ENCODE results near the gene CHCHD3.
"Not testable (repeated sequence)": the region's sequence is repeated elsewhere in the genome, so short reads cannot be mapped to it uniquely, and the experiment has no call there.

Gene CHCHD3

DNA sequence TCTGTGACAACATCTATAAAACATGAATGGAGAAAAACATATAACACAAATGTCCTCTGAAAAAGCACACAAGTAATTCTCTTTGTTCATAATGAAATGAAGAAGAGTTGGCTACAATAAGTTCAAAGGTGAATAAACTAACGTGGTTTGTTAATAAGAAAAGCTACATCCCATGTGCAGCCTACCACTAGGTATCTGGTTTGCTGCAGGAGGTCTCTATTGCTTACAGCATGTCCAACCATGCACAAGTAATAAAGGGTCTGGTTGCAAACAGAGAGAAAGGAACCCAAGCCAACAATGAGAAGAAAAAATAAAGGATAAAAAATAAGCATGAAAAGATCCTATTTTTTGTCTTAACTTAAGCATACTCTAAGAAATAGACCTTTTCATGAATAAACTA, 139.2 kb downstream of the CHCHD3 start:
- no peak for DNase-seq

DNA sequence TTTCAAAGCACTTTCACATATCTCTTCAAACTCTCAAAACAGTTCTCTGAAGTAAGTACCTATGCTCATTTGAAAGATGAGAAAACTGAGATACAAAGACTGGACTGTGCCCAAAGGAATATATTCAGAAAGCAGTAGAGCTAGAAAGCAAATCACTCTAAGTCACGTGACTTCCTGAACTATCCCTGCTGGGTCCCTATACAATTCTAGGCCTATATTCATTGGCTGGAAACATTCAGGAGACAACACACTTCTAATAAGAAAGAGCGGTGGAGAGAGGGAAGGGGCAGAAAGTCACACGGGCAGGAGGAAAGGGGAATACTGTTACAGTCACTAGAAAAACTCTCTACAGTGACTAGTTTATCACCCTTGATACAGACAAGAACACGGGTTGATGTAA, 140.0 kb downstream of the CHCHD3 start:
- DNase-seq: no peak

DNA sequence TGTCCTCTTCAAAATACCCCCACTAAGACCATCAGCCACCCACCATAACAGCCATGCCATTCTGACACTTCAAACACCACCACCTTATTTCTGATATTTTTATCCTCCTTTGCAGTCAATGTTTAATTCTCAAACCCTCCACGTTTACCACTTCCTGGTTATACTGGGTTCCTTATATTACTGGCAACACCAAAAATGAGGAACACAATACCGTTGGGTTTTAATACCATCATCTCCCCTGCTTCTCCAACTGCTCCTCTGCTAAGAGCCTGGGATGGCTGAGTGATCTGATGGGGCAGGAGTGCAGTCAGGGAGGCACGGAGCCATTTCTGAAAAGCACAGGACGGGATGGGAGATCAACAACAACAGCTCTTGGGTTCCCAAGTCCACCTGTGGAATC, 140.5 kb downstream of the CHCHD3 start:
- DNase-seq: no peak

DNA sequence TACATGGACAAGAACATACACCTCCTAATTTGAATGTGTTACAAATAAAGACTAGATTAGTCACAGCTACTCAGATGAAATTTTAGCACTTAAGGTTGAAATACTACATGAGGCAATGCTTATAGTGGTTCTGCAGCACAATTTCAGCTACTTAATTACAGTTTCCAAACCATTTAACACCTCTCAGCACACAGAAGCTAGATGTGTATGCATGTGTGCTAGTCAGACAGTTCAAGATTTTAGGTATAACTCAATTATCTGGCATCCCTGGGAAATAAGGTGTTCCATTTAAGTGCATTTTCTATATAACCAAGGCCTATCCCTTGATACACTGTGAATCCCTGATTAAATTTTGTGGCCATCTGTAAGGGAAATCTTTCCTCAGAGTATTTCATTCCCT, 141.8 kb downstream of the CHCHD3 start:
- no peak for DNase-seq

DNA sequence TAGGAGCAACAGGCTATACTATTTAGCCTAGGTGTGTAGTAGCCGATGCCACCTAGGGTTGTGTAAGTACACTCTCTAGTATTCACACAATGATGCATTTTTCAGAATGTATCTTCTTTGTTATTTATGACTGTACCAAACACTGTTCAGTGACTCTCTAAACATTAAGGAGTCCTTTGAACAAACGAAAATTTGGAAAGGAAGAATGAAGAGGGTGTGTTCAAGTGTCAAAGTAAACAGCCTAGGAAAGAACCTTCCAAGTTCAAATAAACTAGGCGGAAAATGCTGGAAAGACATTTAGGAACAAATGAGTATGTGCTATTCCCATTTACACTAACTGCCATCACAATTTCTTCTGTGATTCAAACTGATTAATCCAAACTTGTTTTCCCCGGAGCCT, 142.4 kb downstream of the CHCHD3 start:
- DNase-seq: no peak

DNA sequence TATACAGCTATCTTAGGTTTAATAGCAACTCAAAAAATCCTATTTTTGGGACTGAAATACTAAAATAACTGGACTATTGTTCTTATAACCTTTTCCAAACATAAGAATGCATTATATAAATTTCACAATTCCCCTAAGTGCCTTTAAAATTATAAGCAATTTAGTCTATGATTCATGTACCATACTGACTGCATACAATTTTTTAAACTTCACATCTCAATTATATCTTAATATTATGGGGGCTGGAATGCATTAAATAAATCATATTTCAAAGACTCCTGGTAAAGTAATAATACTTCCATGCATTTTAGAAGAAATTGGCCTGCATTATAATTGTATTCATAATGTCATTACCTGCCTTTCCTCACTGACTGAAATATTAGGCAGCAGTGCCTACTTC, 144.6 kb downstream of the CHCHD3 start:
- no peak for DNase-seq

DNA sequence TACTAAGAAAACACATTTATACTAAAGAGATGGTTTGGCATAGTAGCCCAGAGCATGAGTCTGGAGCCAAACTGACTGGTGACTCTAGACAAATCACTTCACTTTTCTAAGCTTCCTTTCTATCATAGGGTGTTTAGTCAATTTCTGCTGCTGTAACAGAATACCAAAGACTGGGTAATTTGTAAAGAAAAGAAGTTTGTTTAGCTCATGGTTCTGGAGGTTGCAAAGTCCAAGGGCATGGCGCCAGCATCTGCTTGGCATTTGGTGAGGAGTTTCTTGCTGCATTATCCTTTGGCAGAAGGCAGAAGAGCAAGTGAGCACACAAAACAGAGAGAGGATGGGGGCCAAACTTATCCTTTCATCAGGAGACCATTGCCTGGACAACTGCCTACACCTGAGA, 146.3 kb downstream of the CHCHD3 start:
- no peak for DNase-seq

DNA sequence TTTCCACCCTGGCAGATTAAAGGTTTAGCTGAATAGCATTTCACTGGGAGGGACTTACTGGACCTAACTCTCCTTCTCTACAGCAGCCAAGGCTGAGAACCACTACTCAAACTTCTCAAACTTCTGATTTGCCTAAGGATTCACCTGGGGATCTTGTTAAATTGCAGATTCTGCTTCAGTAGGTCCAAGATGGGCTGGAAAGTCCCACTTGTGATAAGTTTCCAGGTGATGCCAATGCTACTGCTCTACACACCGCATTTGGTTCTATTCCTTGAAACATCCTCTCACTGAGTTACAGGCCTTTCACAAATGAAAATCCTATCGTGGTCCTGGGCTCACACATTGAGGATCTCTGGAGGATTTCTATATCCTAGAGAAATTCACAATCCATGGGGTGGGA, 147.9 kb downstream of the CHCHD3 start:
- DNase-seq: no peak

DNA sequence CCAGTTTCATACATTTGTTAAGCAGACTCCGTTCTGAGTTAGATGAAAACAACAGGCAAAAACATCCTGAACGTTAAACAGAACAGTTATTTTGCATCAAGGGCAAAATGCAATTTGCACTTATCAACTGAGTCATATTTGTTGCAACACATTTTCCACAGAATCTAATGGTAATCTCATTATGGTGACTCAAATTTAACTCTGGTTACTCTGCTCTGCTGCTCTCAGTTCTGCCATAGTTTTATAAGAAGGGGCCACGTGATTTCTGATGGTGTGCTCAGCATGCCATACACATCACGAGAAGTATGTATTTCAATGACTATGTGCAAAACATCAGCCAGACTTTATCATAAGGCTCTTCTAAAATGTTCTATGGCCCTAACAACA, 148.8 kb downstream of the CHCHD3 start:
- DNase-seq: peak; percentile 62

DNA sequence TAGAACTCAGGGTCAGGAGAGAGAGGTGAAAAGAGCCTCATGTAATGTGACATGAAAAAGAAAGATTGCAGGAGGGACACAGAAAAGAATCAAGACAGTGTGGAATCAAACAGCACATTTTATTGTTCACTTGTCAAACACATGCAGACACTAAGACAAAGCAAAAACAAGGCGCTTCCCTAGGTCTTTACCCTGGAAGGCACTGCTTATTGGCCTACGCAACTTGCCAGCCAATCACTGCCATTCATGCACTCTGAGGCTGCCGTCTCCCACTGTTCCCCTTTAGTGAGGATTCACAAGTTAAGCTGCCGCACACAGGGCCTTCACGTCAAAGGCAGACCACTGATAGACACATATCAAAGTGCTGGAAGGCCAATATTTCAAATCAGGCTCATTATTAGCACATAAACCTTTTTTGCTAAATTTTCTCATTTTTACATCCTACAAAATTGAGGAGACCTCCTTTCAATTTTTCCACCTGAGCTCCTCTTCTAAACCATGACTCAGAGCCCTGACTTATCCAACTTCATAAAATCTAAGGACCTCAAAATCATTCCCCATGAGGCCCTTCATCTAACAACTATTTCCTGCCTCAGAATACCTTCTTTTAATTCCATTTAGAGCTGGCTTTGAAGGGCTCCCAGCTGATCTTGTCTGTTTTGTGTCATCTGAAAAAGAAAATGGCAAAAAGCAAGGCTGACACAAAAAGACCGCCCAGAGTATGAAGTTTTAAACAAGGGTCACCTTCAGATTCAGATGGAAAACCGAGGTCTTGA, 149.4 kb downstream of the CHCHD3 start:
- DNase-seq: no peak

DNA sequence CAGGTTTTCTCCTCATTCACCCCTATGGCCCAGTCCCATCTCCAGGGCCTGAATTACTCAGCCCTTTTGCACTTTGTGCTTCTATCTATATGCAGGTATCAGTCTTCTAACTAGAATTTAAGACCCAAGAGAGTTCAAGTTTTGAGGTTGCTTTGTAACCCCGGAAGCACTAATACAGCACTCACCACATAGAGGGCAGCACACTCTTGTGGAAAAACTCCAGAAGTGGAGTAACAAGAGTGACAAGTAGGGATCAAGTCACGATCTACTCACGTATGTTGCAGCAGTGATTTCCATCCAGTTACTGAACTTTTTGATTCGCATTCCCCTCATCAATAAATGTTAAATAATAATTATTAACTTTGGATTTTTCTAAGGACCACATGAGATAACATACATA, 151.0 kb downstream of the CHCHD3 start:
- DNase-seq: no peak

DNA sequence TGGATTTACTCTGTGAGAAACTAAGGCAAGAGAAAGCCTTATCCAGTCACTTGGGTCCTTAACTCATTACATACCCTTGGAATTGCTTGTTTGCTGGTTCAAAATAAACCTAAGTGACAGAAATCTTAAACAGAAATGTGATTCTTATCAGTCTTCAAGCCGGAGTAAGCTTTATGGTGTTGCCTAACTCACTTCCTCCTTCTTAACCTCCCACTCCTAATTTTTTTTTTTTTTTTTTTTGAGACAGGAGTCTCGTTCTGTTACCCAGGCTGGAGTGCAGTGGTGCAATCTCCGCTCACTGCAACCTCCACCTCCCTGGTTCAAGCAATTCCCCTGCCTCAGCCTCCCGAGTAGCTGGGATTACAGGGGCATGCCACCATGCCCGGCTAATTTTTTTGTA, 151.9 kb downstream of the CHCHD3 start:
- DNase-seq: not testable (repeated sequence)

DNA sequence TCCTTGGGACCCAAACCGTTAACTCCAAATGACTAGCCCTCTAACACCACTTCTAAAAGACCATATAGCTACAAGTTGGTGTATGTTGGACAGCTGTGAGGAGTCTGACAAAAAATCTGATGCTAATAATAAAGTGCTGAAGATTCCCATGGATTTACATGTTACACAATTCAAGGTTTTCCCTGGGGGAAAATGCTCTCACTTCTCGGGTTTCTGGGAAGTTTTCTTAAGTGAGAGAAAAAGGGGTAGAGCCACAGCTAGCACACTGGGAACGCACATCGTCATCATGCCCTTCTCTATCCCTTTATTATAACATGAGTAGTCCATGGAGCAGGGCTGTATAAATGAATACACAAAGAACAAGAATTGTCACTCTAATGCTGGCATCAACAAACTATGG, 162.1 kb downstream of the CHCHD3 start:
- DNase-seq: no peak

DNA sequence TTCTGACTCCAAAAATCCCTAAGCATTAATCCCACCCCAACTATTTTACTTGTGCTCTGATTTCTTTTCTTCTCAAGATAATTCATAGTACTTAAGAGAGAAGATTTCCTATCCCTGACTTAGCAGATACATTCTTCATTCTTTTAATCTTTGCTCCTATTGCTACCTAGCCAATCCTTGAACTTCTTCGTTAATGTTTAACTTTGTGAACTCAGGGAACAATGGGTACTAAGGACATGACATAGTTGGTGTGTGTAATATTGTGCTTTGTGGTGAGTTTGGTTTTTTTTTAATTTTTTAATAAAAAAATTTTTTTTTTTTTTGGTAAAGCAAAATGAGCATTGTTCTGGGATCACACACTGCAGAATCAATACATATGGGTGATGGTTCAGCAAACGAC, 166.2 kb downstream of the CHCHD3 start:
- DNase-seq: no peak

DNA sequence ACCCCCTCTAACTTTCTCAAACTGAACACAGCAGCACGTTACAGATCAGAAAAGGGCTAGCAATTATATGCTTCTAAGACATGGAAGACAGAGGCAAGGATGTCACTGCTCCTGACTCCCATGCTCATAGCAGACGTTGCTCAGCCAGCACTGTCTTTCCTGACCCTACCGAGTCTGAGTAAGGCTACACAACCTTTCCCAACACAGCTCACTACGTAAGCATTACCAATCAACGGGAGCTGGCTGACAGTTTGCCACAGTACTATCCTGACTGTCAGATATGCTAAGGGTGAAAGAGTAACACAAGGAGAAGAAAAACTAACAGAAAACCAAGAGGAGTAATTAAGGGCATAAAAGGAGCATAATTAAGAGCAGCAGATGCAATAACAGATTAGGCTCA, 171.2 kb downstream of the CHCHD3 start:
- DNase-seq: no peak

DNA sequence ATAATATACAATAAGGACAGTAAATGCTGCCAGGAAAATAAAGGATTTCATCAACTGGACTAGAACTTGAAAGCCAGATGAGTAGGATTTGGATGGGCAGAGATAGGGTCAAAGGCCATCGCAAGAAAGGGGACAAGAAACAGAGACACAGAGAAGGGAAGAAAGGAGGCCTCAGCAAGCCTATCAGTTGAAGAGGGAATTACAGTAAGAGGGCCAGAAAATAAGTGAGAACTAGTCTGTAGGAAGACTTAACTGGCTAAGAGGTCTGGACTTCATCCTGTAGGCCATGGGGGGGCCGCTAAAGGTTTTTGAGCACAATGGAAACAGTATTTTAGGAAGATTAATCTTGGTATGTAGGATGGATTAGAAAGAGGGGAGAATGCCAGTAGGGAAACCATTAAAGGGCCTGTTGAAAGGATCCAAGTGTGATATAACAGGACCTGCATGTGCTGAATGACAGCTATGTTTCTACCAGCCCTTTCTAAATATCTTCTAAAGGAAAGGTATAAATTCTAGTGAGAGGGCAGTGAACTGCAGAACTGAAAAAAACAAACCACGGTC, 174.4 kb downstream of the CHCHD3 start:
- DNase-seq: no peak

DNA sequence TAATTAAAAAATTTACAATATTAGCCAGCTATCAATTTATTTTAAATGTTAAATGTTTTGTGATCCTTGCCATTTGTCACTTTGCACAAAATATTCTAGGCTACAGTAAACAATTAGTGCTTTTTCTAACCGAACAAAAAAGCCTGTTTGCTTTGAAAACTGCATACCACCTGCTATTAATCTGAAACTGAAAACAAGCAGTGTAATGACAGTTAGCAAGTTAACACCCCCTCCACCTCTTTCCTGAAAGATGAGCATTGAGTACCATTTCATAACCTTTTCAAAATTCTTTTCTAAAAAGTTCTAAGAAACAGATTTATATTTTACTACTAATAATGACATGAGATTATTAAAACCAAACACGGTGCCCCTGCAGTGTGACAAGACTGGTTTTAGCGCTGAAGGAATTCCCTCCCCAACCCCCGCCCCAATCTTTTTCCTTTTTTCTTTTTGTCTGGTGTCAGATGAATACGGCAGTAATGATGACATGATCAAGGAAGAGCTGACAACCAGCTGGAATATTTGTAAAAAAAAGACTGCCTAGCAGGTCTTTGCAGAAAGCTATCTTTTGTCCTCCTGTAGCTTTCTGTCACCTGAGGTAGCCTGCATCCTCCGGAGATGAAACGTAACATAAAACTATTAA, 175.6 kb downstream of the CHCHD3 start:
- DNase-seq: no peak

DNA sequence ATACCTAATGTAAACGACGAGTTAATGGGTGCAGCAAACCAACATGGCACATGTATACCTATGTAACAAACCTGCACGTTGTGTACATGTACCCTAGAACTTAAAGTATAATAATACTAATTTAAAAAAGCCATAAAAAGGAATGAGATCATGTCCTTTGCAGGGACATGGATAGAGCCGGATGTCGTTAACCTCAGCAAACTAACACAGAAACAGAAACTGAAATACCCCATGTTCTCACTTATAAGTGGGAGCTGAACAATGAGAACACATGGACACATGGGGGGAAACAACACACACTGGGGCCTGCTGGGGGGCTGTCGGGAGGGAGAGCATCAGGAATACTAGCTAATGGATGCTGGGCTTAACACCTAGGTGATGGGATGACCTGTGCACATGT, 176.8 kb downstream of the CHCHD3 start:
- DNase-seq: not testable (repeated sequence)

DNA sequence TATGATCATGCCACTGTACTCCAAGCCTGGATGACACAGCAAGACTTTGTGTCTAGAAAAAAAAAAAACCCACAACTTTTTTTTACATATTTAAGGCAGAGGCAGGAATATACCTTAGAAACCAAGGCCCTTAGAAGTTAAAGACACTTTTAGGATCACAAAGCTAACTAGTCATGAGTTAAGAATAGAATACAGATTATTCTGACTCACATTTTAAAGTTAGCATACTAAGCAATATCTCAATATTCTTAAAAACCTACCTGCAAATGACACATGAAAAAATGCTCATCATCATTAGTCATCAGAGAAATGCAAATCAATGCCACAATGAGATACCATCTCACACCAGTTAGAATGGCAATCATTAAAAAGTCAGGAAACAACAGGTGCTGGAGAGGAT, 177.7 kb downstream of the CHCHD3 start:
- no peak for DNase-seq

DNA sequence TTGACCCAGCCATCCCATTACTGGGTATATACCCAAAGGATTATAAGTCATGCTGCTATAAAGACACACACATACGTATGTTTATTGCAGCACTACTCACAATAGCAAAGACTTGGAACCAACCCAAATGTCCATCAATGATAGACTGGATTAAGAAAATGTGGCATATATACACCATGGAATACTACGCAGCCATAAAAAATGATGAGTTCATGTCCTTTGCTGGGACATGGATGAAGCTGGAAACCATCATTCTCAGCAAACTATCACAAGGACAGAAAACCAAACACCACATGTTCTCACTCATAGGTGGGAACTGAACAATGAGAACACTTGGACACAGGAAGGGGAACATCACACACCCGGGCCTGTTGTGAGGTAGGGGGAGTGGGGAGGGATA, 179.6 kb downstream of the CHCHD3 start:
- not testable (repeated sequence) for DNase-seq

DNA sequence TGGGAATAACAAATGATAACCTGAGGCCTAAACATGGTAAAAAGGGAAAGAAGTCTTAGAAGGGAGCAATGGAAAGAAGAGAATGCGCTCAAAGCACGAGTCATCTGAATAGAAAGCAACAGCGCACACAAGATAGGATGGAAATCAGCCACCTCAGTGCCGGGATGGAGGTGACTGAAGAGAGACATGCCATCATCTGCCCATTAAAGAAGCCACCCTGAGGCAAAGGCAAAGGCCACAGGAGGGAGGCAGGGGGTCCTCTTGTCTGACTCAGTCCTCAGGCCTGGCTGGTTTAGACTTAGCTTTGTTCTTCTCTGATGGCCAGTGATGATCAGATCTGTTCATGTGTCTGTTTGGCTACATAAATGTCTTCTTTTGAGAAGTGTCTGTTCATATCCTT, 180.6 kb downstream of the CHCHD3 start:
- DNase-seq: no peak

DNA sequence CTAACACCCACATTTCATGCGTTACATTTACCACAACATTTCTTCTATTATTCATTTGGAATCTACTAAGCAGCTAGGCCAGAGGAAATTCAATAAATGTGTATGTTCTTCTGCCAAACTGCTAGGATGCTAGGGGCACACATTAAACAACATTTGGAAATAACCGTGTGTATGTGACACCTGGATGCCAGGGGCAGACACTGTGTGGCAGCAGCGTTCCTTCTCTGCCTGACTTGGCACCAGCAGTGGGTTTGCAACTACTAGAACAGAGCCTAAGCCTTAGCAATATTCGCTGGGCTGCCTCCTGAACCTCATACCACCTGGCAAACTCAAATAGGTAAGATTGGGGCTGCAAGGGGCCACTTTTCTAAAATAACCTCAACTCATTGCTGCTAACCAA, 182.1 kb downstream of the CHCHD3 start:
- DNase-seq: no peak

DNA sequence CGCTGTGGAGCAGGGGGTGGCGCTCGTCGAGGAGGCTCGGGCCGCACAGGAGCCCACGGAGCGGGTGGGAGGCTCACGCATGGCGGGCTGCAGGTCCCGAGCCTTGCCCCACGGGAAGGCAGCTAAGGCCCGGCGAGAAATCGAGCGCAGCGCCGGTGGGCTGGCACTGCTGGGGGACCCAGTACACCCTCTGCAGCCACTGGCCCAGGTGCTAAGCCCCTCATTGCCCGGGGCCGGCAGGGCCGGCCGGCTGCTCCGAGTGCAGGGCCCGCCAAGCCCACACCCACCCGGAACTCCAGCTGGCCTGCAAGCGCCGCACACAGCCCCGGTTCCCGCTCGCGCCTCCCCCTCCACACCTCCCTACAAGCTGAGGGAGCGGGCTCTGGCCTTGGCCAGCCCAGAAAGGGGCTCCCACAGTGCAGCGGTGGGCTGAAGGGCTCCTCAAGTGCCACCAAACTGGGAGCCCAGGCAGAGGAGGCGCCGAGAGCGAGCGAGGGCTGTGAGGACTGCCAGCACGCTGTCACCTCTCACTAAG, 183.2 kb downstream of the CHCHD3 start:
- DNase-seq: not testable (repeated sequence)

DNA sequence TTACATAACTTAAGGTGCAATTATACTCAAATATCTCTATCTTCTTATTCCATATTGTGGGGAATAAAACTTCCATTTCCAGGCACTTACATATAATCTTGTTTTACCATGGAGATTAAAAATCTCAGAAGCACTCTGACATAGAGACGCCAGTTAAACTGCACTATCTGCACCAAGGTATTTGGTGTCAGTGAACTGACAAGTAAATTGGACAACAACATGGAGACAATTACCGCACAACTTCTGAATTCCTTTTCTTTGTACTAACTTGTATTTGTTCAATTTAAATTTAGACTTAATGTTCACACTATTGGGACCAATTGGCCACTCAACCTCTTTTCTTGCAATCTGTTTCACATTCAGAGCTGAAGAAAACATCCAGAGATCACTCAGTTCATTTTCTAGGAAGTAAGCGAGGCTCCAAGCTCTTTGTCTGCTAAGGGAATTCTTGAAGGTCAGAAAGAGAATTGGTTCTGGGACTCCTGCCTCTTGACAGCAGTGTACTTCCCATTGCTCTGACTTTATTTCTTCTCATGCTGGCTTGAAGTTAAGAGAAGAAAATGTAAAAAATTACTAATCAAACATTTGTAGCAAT, 184.7 kb downstream of the CHCHD3 start:
- DNase-seq: no peak
